Mesothelial cell of epicardium (in vitro differentiated cells): ENCODE measurements around the gene CHTF8. TPM values are rescaled to one million over a fixed set of nuclear protein-coding genes. Genes with fewer than 3 reads are reported as not detected.

Experiments
- DNase-seq, 2 experiments: peaks; one replicate each; pipeline ENCODE4 v3.0.0; 2021; ENCODE audit warnings: low spot score in 2 of 2; ENCODE audit not compliant: unreplicated experiment in 2 of 2
- H3K27ac Mint-ChIP-seq: 2 replicates; pipeline ENCODE4 v1.8.0; 2021; ENCODE audit warnings: mixed read lengths
- H3K27me3 Mint-ChIP-seq: 2 replicates; pipeline ENCODE4 v1.8.0; 2021; ENCODE audit warnings: low read depth, mixed read lengths
- H3K36me3 Mint-ChIP-seq: 2 replicates; pipeline ENCODE4 v1.8.0; 2021; ENCODE audit warnings: mixed read lengths
- H3K4me1 Mint-ChIP-seq: 2 replicates; pipeline ENCODE4 v1.8.0; 2021; ENCODE audit warnings: mixed read lengths
- H3K4me3 Mint-ChIP-seq: 2 replicates; pipeline ENCODE4 v1.8.0; 2021; ENCODE audit warnings: mild to moderate bottlenecking, moderate library complexity, mixed read lengths
- H3K9me3 Mint-ChIP-seq: 2 replicates; pipeline ENCODE4 v1.8.0; 2021; ENCODE audit warnings: mixed read lengths
- CTCF ChIP-seq: fragments of 200-600 bp; sonication (generic); IDR thresholded peaks from one replicate; pipeline ENCODE4 v1.5.0; 2021; ENCODE audit warnings: antibody characterized with exemption; ENCODE audit not compliant: unreplicated experiment
- total RNA-seq: library from RNA; stranded (reverse); gene quantifications from 3 replicates; pipeline ENCODE4 v1.2.1, GENCODE V29; 2021

Gene CHTF8
- 91.9 to 96.7 TPM (median 95.2 TPM) in 3 replicates for total RNA-seq

GRCh38 chr16:69132424-69133252 is at the start of gene CHTF8, which contains the start of gene UTP4:
Gene CHTF8 (minus strand): TSS chr16:69132588. CDS start chr16:69121458, 11,130 bp downstream.
Gene UTP4 (plus strand): TSS chr16:69132649. CDS start chr16:69133460, 811 bp downstream.
- TF ChIP-seq CTCF, result no peak
- Mint-ChIP-seq H3K27ac (peak within 1 kb of the TSS; percentile 97), H3K27me3 (no peaks in the 10 kb centered on the region), H3K4me1 (peaks cover 44% of the 10 kb centered on the region), H3K36me3 (peaks cover 10% of the 10 kb centered on the region), H3K4me3 (peak within 1 kb of the TSS; percentile 88), H3K9me3 (no peaks in the 10 kb centered on the region)
- DNase-seq, result peak; percentile 83 to 87

GRCh38 chr16:69180011-69180338 is 47.6 kb upstream of the CHTF8 start:
- peaks cover 5% of the 10 kb centered on the region for H3K36me3 Mint-ChIP-seq
- no peak for DNase-seq
- H3K27me3 Mint-ChIP-seq, result no peaks in the 10 kb centered on the region
- no peak for TF ChIP-seq CTCF
- H3K4me1 Mint-ChIP-seq, result peaks cover 20% of the 10 kb centered on the region
- H3K27ac Mint-ChIP-seq, result peak overlapping the region; percentile 87
- H3K9me3 Mint-ChIP-seq, result no peaks in the 10 kb centered on the region
- H3K4me3 Mint-ChIP-seq, result no peak overlapping the region

GRCh38 chr16:69179328-69180010 is 47.1 kb upstream of the CHTF8 start:
- Mint-ChIP-seq H3K4me1 (peaks cover 20% of the 10 kb centered on the region), H3K27ac (peak overlapping the region; percentile 87), H3K36me3 (peaks cover 5% of the 10 kb centered on the region), H3K27me3 (no peaks in the 10 kb centered on the region), H3K4me3 (no peak overlapping the region), H3K9me3 (no peaks in the 10 kb centered on the region)
- TF ChIP-seq CTCF, result no peak
- no peak for DNase-seq

GRCh38 chr16:69176033-69176800 is 43.8 kb upstream of the CHTF8 start:
- DNase-seq, result no peak
- TF ChIP-seq CTCF, result no peak

GRCh38 chr16:69171325-69172084 is 39.1 kb upstream of the CHTF8 start:
- Mint-ChIP-seq H3K27me3 (no peaks in the 10 kb centered on the region), H3K4me1 (peaks cover 23% of the 10 kb centered on the region), H3K36me3 (peaks cover 22% of the 10 kb centered on the region), H3K9me3 (no peaks in the 10 kb centered on the region), H3K4me3 (no peak overlapping the region), H3K27ac (peak overlapping the region; percentile 93)
- no peak for TF ChIP-seq CTCF
- DNase-seq, result no peak

More at GRCh38 chr16:69176033-69176800, 43.8 kb upstream of the CHTF8 start:
- no peak overlapping the region for H3K4me3 Mint-ChIP-seq
- peaks cover 24% of the 10 kb centered on the region for H3K4me1 Mint-ChIP-seq
- peaks cover 3% of the 10 kb centered on the region for H3K36me3 Mint-ChIP-seq
- H3K9me3 Mint-ChIP-seq, result no peaks in the 10 kb centered on the region
- H3K27ac Mint-ChIP-seq, result no peak overlapping the region
- H3K27me3 Mint-ChIP-seq, result no peaks in the 10 kb centered on the region
